C4-2B (cell line): ENCODE measurements around the gene DMRTB1.

ENCODE experiments used
- CTCF ChIP-seq: fragments of 450-650 bp; conservative IDR thresholded peaks from 2 replicates; pipeline ENCODE4 v1.5.1; 2017; ENCODE audit warnings: mild to moderate bottlenecking
- ZFX ChIP-seq: fragments of 450-650 bp; IDR thresholded peaks from 2 replicates; pipeline ENCODE4 v1.6.1; 2017

- no peak for TF ChIP-seq CTCF
- TF ChIP-seq ZFX, result no peak
Observed at GRCh38 chr1:53501065-53502005, 42.1 kb downstream of the DMRTB1 start.
